Measurements from ENCODE around the gene PRR11.
"Not testable (repeated sequence)": the region's sequence is repeated elsewhere in the genome, so short reads cannot be mapped to it uniquely, and the experiment has no call there.

PRR11 gene
- total RNA-seq, result 1.7 to 2.1 (median 1.7) reads per million in 3 experiments

GRCh38 chr17:59155439-59156177, at the start of gene PRR11:
TSS of gene PRR11 (plus strand) at chr17:59155746. CDS start at chr17:59169753, 14,007 bp downstream.
- peak; percentile 99 for DNase-seq

GRCh38 chr17:59105852-59106462, 49.6 kb upstream of the PRR11 start:
- peak; percentile 77 for DNase-seq

GRCh38 chr17:59106463-59107305, 48.9 kb upstream of the PRR11 start, which contains the start of gene TRIM37:
TSS of gene TRIM37 (minus strand) at chr17:59106880. CDS start at chr17:59106461, 419 bp downstream.
- peak; percentile 99 for DNase-seq

GRCh38 chr17:59107306-59107670, 48.3 kb upstream of the PRR11 start:
- no peak for DNase-seq

- DNase-seq, result no peak
These were observed 47.0 kb upstream of the PRR11 start for GRCh38 chr17:59108400-59109102.

GRCh38 chr17:59110973-59111372, 44.6 kb upstream of the PRR11 start:
- DNase-seq, result no peak

- no peak for DNase-seq
These were observed 44.0 kb upstream of the PRR11 start for GRCh38 chr17:59111539-59111938.

GRCh38 chr17:59115474-59115873, 40.1 kb upstream of the PRR11 start:
- DNase-seq, result no peak

GRCh38 chr17:59121901-59122480, 33.6 kb upstream of the PRR11 start:
- no peak for DNase-seq

GRCh38 chr17:59124665-59125064, 30.9 kb upstream of the PRR11 start:
- no peak for DNase-seq

- DNase-seq, result no peak
These were observed 28.6 kb upstream of the PRR11 start for GRCh38 chr17:59126809-59127417.

GRCh38 chr17:59129814-59130213, 25.7 kb upstream of the PRR11 start:
- DNase-seq, result no peak

- no peak for DNase-seq
These were observed 24.4 kb upstream of the PRR11 start for GRCh38 chr17:59131131-59131530.

GRCh38 chr17:59138339-59138738, 17.2 kb upstream of the PRR11 start:
- not testable (repeated sequence) for DNase-seq

GRCh38 chr17:59139939-59140338, 15.6 kb upstream of the PRR11 start:
- DNase-seq, result no peak

GRCh38 chr17:59141860-59142259, 13.7 kb upstream of the PRR11 start:
- DNase-seq, result no peak

GRCh38 chr17:59145571-59146096, 9.9 kb upstream of the PRR11 start:
- no peak for DNase-seq

- DNase-seq, result no peak
These were observed 6.5 kb upstream of the PRR11 start for GRCh38 chr17:59149051-59149450.

- DNase-seq, result no peak
These were observed 5.6 kb upstream of the PRR11 start for GRCh38 chr17:59149841-59150511.

GRCh38 chr17:59151006-59151405, 4.5 kb upstream of the PRR11 start:
- DNase-seq, result no peak

GRCh38 chr17:59151591-59151990, 4.0 kb upstream of the PRR11 start:
- no peak for DNase-seq
